Gastroesophageal sphincter (tissue), 3 donors: ENCODE results near the gene ADAT3.

ENCODE experiments used
- POLR2A ChIP-seq, 2 donors: fragments of 450-650 bp; IDR thresholded peaks; one replicate each; pipeline ENCODE4 v1.6.1; 2017; ENCODE audit warnings: antibody characterized with exemption in 2 of 2, mild to moderate bottlenecking in 2 of 2, moderate library complexity in 1 of 2
- POLR2AphosphoS5 ChIP-seq: sonication (generic); formaldehyde crosslinking; IDR thresholded peaks from one replicate; pipeline ENCODE4 v1.6.1; 2017; ENCODE audit warnings: antibody characterized with exemption
- TF ChIP-seq, protein P1 (sequence below), 4 experiments: fragments of 200-600 bp in 2 of 4; fragments of 450-650 bp in 2 of 4; sonication (generic) in 1 of 4; IDR thresholded peaks; one replicate each; pipeline ENCODE4 v1.5.1; 2017 to 2019; ENCODE audit warnings: antibody characterized with exemption in 4 of 4, mild to moderate bottlenecking in 2 of 4, moderate library complexity in 2 of 4

DNA sequence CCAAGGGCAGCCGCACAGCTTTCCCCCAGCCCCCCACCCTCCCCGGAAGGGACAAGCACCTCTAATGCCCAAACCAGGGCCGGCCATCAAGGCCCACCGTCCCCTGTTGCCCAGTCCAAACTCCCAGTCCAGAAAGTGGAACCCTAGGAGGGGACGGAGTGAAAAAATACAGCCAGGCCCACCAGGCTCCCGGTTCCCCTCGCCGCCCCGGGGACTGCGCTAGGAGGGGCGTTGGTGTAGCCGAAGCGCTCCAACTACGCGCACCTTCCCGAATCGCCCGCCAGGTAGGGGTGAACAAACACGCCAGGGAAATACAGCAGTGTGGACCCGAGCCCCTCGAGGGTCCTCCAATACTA lies 43.2 kb upstream of the ADAT3 start:
- TF ChIP-seq, protein P1, sequence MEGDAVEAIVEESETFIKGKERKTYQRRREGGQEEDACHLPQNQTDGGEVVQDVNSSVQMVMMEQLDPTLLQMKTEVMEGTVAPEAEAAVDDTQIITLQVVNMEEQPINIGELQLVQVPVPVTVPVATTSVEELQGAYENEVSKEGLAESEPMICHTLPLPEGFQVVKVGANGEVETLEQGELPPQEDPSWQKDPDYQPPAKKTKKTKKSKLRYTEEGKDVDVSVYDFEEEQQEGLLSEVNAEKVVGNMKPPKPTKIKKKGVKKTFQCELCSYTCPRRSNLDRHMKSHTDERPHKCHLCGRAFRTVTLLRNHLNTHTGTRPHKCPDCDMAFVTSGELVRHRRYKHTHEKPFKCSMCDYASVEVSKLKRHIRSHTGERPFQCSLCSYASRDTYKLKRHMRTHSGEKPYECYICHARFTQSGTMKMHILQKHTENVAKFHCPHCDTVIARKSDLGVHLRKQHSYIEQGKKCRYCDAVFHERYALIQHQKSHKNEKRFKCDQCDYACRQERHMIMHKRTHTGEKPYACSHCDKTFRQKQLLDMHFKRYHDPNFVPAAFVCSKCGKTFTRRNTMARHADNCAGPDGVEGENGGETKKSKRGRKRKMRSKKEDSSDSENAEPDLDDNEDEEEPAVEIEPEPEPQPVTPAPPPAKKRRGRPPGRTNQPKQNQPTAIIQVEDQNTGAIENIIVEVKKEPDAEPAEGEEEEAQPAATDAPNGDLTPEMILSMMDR (IDR thresholded peaks at IDR 0.05): no peak
- no peak for TF ChIP-seq POLR2A (IDR thresholded peaks at IDR 0.05)
- TF ChIP-seq POLR2AphosphoS5: no peak
